GM18498 (cell line): ENCODE measurements around the gene PRAC1.

Source experiments
- ATAC-seq: cut with Tn5 transposase; IDR thresholded peaks from one replicate; pipeline ENCODE4 v1.9.1; 2021; ENCODE audit warnings: mild to moderate bottlenecking, moderate library complexity; ENCODE audit not compliant: unreplicated experiment

PRAC1 gene

DNA sequence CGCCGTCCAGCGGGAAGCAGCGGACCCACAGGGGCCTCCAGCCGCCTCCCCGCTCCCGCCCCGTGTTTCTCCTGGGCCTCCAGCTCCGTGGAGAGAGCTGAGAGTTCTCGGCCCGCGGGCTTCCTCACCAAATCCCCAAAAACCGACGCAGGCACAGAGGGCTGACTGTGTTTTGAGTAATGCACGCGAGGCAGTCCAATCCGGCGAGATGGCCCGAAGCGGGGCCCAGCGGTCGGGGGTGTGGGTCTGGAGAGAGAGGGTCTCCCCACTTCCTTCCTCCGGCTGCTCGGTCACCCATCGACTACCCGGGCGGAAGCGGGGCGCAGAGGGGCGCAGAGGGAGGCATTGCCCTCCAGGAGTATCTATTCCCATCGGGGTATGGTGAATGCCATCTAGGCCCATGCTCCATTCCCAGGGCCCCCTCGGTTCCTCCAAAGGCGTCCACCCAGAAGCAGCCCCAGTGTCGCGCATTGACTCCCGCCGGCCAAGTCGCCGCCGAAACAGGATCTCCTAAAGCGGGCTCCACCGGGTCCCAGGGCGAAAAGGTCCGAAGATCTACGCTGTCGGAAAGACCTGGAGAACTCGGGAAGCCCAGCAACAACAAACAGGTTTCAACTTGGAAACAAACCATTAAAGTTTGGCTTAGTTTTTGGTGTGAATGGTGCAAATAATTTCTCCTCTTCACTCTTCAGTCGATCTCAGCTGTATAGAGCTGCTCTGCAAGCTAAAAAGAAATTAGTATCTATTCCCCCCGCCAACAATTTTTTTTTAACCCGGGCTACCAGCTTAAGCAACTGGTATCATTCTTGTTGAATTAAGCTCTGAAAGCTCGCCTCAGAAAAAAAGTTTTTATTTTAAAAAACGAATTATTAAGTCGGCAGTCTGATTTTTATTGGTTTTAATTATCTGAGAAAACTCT lies 25.4 kb upstream of the PRAC1 start:
- ATAC-seq: no peak

GRCh38 chr17:48746916-48747444 lies 24.7 kb upstream of the PRAC1 start:
- no peak for ATAC-seq

DNA sequence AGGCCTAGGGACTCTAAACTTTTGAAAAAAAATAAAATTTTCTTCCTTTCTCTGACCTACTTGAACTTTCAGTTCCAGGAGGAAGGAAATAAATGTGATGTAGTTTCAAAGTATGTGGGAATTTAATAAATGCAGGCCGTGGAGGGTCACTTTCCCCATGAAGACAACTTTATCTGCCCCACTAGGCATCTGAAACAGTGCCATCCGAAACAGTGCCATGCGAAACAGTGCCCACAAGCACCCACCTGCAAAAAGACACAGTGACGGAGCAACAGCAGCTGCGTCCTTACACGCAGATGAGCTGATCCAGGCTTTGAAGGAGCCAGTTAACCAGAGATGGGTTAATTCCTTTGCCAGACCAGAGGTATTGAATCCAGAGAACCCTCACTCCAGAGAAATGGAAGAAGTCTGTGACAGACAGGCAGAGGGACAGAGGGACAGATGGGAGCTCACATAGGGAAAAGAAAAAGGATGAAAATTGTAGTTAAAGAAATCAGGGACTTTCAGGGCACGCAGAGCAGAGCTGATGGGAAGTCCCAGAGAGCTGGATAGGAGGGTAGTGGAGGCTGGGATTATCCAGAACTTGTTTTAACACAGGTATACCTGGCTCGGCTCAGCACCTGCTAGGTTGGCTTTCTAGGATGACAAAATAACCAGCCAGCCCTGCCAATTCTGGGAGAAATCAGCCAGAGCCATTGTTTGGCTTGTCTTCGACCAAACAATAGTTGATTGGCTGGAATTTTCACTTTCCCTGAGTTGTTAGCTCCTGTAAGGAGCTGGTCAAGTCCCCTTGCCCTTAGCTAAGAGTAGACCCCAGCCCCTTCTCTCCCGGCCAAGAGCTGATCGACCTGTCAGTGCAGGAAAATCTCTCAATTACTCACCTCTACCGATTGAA lies 23.3 kb upstream of the PRAC1 start:
- no peak for ATAC-seq

DNA sequence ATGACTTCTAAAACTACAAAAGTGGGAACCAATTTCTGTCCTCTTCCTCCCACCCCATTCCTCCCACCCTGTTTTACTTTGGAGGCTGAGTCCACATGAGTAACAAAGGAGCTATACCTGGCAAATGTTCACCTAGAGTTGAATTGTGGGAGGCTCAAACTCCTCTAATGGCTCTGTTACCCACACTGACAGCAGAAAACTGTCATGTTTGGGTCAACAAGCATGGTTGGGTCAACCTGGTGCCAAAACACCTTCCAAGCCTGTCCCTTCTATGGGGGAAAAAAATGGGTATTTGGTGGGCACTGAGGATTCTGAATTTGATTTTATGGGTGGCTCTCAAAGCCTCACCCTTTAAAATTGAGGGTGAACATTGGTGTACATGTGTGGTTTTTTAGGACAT lies 18.2 kb upstream of the PRAC1 start:
- ATAC-seq: no peak

DNA sequence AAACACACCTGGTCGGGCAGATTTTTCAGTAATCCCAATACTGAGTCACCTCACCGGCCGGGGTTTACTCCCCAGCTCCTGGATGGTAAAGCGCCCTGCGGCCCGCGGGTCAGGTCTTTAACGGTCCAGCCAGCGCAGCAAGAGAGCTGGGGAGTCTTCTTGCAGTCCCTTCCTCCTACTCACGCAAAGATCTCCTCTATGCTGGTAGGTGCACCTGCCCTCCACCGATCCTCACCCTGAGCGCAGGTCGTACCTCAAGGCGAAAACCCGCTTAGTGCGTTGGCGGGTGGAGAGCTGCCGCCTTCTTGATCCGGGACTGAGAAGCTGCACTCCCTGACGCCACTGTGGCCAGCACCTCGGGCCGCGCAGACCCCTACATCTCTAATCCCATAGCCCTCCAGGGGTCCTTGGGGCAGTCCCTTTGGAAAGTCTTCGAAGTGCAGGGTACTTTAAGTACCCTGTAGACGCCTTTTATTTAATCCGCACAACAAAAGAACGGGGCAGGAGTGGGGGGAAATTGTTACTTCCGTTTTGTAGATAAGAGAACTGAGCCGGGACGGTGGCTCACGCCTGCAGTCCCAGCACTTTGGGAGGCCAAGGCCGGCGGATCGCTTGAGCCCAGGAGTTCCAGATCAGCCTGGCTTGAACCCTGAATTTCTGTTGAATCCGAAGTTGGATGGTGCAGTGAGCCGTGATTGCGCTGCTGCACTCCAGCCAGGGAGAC lies 16.6 kb upstream of the PRAC1 start:
- no peak for ATAC-seq

GRCh38 chr17:48738424-48738802 lies 16.1 kb upstream of the PRAC1 start:
- no peak for ATAC-seq

- no peak for ATAC-seq
These were observed 15.2 kb upstream of the PRAC1 start for GRCh38 chr17:48737330-48738043.

DNA sequence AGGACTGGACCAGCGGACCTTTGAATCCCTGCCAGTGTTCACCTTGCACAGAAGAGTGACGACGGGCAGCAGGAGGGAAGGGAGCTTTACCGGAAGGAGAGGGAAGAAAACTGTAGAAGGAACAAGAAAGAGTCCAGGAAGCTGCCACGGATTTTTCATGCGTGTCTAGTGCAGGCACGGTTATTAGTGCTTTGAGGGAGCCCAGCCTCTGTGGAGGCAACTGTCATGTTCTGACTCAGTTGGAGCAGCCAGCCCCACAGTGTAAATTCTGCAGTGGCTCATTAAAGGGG lies 12.7 kb upstream of the PRAC1 start:
- ATAC-seq: no peak

DNA sequence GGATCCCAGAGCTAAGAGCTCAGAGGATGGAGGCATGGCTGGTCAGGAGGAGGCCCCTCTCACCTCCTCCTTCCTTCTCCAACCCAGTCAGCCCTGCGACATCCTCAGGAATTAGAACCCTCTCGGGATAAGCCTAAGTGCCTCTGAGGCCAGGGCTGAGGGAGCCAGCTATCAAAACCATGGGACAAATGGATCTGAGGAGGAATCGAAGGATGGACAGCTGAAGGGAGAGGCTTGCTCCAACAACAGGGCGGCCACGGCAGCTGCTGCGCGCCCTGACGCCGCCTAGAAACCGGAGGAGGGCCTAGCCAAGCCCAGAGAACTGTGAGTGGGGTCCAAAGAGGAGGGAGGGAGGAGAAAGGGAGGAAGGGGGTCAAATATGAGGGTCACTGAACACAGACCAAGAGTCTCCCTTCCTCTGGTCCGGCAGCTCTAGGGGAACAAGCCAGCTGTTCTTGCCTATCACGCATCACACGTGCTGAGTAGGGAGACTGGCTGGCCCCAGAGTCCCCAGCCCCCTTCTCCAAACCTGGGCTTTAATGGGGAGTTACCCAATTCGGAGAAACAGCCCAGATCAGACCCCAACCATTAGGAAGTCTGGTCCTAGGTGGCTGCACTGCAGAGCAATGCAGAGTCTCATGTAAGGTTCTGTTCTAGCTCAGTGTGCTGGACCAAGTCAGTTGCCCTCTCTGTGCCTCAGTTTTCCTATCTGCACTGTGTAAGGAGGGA lies 12.2 kb upstream of the PRAC1 start:
- ATAC-seq: no peak

DNA sequence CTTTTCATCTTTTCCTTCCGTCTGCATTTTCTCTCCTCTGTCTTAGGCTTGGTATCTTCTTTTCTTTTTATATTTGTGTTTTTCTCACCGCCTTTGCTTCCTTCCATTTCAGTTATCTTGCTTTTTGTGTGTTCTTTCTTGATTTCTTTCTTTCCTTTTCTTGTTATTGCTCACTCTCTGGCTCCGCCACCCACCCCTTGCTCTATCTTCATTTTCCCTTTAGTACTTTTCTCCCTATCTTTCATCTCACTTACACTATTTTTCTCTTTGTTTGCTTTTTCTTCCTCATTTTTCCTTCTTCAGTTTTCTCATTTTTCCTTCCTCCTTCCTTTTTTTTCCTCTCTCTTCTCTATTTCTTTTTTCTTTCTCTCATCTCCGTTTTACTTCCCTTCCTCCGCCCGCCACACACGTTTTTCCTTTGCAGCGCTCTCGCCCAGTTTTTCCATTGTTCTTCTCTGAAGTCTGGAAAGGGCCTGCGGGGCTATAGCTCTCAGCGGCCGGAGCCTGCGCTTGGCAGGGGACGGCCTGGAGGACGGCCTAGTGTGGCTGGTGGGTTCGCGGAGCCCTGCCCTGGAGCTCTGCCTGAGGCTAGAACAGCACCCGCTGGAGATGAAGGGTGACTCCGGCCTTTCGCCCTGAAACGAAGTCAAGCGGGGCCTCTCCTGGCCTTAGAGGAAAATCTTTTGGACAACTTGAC lies 11.5 kb upstream of the PRAC1 start:
- no peak for ATAC-seq

- no peak for ATAC-seq
These were observed 10.6 kb upstream of the PRAC1 start for GRCh38 chr17:48732688-48733629.

GRCh38 chr17:48731355-48731754 lies 9.0 kb upstream of the PRAC1 start:
- ATAC-seq: no peak

DNA sequence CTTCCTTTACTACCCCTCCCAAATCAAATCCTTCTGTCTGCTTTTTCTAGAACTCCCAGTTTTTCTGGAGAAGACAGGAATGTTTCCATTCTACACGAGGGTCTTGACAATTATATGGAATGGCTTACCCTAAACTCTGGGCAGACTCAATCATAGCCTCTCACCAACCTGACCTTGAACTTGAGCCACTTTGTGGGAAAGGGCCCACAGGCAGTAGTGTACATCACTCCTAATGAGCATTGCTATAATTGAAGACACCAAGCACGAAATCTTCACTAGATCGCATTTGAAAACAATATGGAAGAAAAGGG lies 7.9 kb upstream of the PRAC1 start:
- ATAC-seq: no peak

DNA sequence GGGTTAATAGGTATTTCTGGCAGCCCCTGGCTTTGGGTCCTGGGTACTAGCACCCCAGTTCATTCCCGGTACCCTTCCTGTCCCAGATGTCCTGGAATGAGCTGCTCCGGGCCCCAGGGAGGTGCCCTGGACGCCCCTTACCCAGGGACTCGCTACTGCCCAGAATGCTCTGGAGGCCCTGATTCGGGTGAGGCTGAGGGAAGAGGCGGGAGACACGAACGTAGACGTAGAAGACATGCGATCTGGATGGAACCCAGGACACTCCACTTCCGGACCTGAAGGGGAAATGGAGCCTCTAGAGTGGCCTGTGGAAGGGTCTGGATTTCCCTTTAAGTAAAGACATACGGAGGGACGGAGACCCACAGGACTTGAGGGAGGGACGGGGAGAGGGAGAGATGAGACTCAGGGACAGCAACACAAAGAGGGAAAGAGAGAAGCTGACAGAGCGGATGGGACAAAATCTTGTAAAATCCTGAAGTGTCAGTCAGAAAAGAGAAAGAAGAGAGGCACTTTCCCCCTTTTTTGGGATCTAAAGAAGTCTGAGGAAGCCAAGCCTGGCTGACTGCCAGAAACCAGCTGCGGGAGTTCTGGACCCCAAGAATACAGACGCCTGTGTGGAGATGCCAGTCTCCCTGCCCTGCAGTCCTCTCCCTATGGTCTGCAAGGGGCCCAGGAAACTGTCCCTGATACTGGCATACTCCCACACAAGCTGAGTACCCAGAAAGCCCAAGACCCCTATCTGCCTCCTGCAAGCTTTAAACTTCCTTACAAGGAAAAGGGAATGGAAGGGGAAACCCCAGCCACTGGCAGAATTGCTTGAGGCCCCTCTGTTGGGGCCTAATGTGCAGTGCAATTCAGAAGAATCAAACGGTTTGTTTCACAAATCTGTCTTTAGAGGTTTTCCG lies 7.3 kb upstream of the PRAC1 start:
- ATAC-seq: no peak

- ATAC-seq: no peak
These were observed 6.2 kb upstream of the PRAC1 start, which contains the start of gene HOXB13 for GRCh38 chr17:48728232-48729231. HOXB13 (minus strand) TSS chr17:48728750; CDS start chr17:48728593, 157 bp downstream.
